SU-DHL-6 (cell line): ENCODE results near the gene CLIC1.

Source experiments
- H2AFZ ChIP-seq: fragments of 200-600 bp; sonication (generic); 2 replicates; pipeline ENCODE4 v1.6.1; 2014; ENCODE audit warnings: low read depth, mild to moderate bottlenecking, moderate library complexity, mixed read lengths, antibody characterized with exemption, low read length; ENCODE audit not compliant: severe bottlenecking
- H3F3A ChIP-seq: fragments of 200-600 bp; shearing (Covaris generic); 2 replicates; pipeline ENCODE4 v1.6.0; 2016; ENCODE audit warnings: antibody characterized with exemption, mild to moderate bottlenecking; ENCODE audit not compliant: insufficient read depth
- H3K27ac ChIP-seq: fragments of 200-600 bp; sonication (generic); 2 replicates; pipeline ENCODE4 v1.5.1; 2016; ENCODE audit warnings: low read depth, mild to moderate bottlenecking, low read length, moderate library complexity, mixed read lengths
- H3K27me3 ChIP-seq: fragments of 200-600 bp; sonication (generic), shearing (Covaris generic); 2 replicates; pipeline ENCODE4 v1.6.0; 2014; ENCODE audit warnings: mild to moderate bottlenecking, low read length
- H3K36me3 ChIP-seq: fragments of 200-600 bp; sonication (generic); 2 replicates; pipeline ENCODE4 v1.6.1; 2014; ENCODE audit warnings: mild to moderate bottlenecking, low read length, mixed read lengths
- H3K4me2 ChIP-seq: fragments of 300-600, 200-600 bp; shearing (Covaris generic), sonication (generic); 2 replicates; pipeline ENCODE4 v1.6.0; 2014; ENCODE audit warnings: low read length, low read depth, mild to moderate bottlenecking; ENCODE audit not compliant: poor library complexity, severe bottlenecking
- H3K4me3 ChIP-seq: fragments of 200-600 bp; sonication (generic); 2 replicates; pipeline ENCODE4 v1.5.1; 2014; ENCODE audit warnings: antibody characterized with exemption, low read length, mild to moderate bottlenecking, mixed read lengths; ENCODE audit not compliant: insufficient read depth, poor library complexity, severe bottlenecking
- H3K79me2 ChIP-seq: fragments of 200-600 bp; sonication (generic); 2 replicates; pipeline ENCODE4 v1.6.1; 2014; ENCODE audit warnings: mild to moderate bottlenecking, low read length, moderate library complexity; ENCODE audit not compliant: insufficient read depth
- H3K9ac ChIP-seq: fragments of 200-600 bp; sonication (generic); 2 replicates; pipeline ENCODE4 v1.7.0; 2014; ENCODE audit warnings: mild to moderate bottlenecking, low read length
- H3K9me2 ChIP-seq: fragments of 200-600 bp; sonication (generic); replicated peaks from 2 replicates; pipeline ENCODE4 v1.6.1; 2014; ENCODE audit warnings: low read length; ENCODE audit not compliant: insufficient read depth
- H3K9me3 ChIP-seq: fragments of 200-600 bp; sonication (generic); 2 replicates; pipeline ENCODE4 v1.6.1; 2014; ENCODE audit warnings: low read length, mixed read lengths; ENCODE audit not compliant: insufficient read depth
- H4K20me1 ChIP-seq: fragments of 200-600 bp; sonication (generic); 2 replicates; pipeline ENCODE4 v1.6.1; 2014; ENCODE audit warnings: low read depth, mild to moderate bottlenecking, antibody characterized with exemption, low read length, moderate library complexity, mixed read lengths
- CTCF ChIP-seq: fragments of 200-600 bp; sonication (generic); IDR thresholded peaks from one replicate; pipeline ENCODE4 v1.5.1; 2017; ENCODE audit warnings: antibody characterized with exemption, mild to moderate bottlenecking, low read length, moderate library complexity; ENCODE audit not compliant: insufficient read depth, poor library complexity, severe bottlenecking
- EZH2phosphoT487 ChIP-seq: fragments of 200-600 bp; sonication (generic), shearing (Covaris generic); conservative IDR thresholded peaks from 2 replicates; pipeline ENCODE4 v1.6.1; 2018; ENCODE audit warnings: mild to moderate bottlenecking, antibody characterized with exemption, low read length, moderate library complexity, mixed read lengths

Gene CLIC1

GRCh38 chr6:31691564-31692108 is 44.7 kb downstream of the CLIC1 start:
- Histone ChIP-seq H3K36me3 (peaks cover 5% of the 10 kb centered on the region; the same call in 1 of the 2 replicates), H3K27ac (no peak overlapping the region), H3K9ac (no peak overlapping the region), H3K79me2 (no peaks in the 10 kb centered on the region), H3K9me2 (no peaks in the 10 kb centered on the region), H3F3A (no peaks in the 10 kb centered on the region), H3K4me2 (no peak overlapping the region), H3K4me3 (no peak overlapping the region), H3K27me3 (no peaks in the 10 kb centered on the region), H2AFZ (no peak overlapping the region), H3K9me3 (no peaks in the 10 kb centered on the region), H4K20me1 (no peaks in the 10 kb centered on the region)
- no peak for TF ChIP-seq CTCF

DNA sequence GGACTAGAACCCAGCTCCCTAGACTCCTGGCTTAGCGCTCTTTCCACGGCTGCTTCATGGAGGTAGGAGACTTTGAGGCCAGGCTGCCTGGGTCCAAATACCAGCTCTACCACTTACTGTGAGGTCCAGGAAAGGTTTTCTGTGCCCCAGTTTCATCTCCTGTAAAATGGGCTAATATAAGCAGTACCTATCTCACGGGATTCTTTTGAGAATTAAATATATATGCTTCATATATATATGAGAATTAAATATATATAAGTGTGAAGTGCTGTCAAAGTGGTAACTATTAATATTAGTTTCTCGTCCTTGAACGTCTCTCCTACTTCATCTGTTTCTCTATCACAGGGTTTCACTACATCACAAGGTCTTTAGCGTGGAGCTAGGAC is 45.3 kb downstream of the CLIC1 start:
- H3K9me2 ChIP-seq = no peaks in the 10 kb centered on the region
- H2AFZ ChIP-seq = no peak overlapping the region
- H4K20me1 ChIP-seq = no peaks in the 10 kb centered on the region
- TF ChIP-seq CTCF (no peak), EZH2phosphoT487 (no peak)
- peaks cover 5% of the 10 kb centered on the region; the same call in 1 of the 2 replicates for H3K36me3 ChIP-seq
- no peaks in the 10 kb centered on the region for H3F3A ChIP-seq
- H3K9ac ChIP-seq = no peak overlapping the region
- H3K79me2 ChIP-seq = no peaks in the 10 kb centered on the region
- no peak overlapping the region for H3K27ac ChIP-seq
- no peaks in the 10 kb centered on the region for H3K9me3 ChIP-seq
- H3K4me3 ChIP-seq = no peak overlapping the region
- no peaks in the 10 kb centered on the region for H3K27me3 ChIP-seq
- no peak overlapping the region for H3K4me2 ChIP-seq

GRCh38 chr6:31690231-31691077 is 45.9 kb downstream of the CLIC1 start:
- no peaks in the 10 kb centered on the region for H4K20me1 ChIP-seq
- H2AFZ ChIP-seq = no peak overlapping the region
- H3K4me3 ChIP-seq = no peak overlapping the region
- H3K27me3 ChIP-seq = no peaks in the 10 kb centered on the region
- no peak for TF ChIP-seq EZH2phosphoT487
- no peak for TF ChIP-seq CTCF
- no peak overlapping the region for H3K4me2 ChIP-seq
- peaks cover 5% of the 10 kb centered on the region; the same call in 1 of the 2 replicates for H3K36me3 ChIP-seq
- H3K9me2 ChIP-seq = no peaks in the 10 kb centered on the region
- H3K9me3 ChIP-seq = no peaks in the 10 kb centered on the region
- H3K79me2 ChIP-seq = no peaks in the 10 kb centered on the region
- no peak overlapping the region for H3K27ac ChIP-seq
- H3F3A ChIP-seq = no peaks in the 10 kb centered on the region
- H3K9ac ChIP-seq = no peak overlapping the region
